Neural cell (in vitro differentiated cells): ENCODE results near the gene LHX2.

Experiments
- EP300 ChIP-seq: fragments of 450-650 bp; conservative IDR thresholded peaks from 2 replicates; pipeline ENCODE4 v1.6.1; 2014; ENCODE audit warnings: antibody characterized with exemption, mild to moderate bottlenecking, moderate library complexity; ENCODE audit not compliant: poor library complexity, severe bottlenecking
- EZH2 ChIP-seq: fragments of 200-600, 300-800 bp; shearing (Covaris generic), sonication (generic); IDR thresholded peaks from 2 replicates; pipeline ENCODE4 v1.6.1; 2014; ENCODE audit warnings: antibody characterized with exemption, low read length, borderline replicate concordance, mild to moderate bottlenecking; ENCODE audit not compliant: insufficient read depth, poor library complexity, severe bottlenecking
- MXI1 ChIP-seq: fragments of 450-650 bp; conservative IDR thresholded peaks from 2 replicates; pipeline ENCODE4 v1.6.1; 2014; ENCODE audit warnings: antibody characterized with exemption, mild to moderate bottlenecking; ENCODE audit not compliant: poor library complexity, severe bottlenecking
- POLR2AphosphoS5 ChIP-seq: IDR thresholded peaks from 2 replicates; pipeline ENCODE4 v1.6.1; 2012
- RAD21 ChIP-seq: fragments of 450-650 bp; conservative IDR thresholded peaks from 2 replicates; pipeline ENCODE4 v1.6.1; 2014; ENCODE audit warnings: antibody characterized with exemption, mild to moderate bottlenecking, moderate library complexity
- SMC3 ChIP-seq: fragments of 450-650 bp; conservative IDR thresholded peaks from 2 replicates; pipeline ENCODE4 v1.6.1; 2014; ENCODE audit warnings: antibody characterized with exemption, mild to moderate bottlenecking, moderate library complexity; ENCODE audit not compliant: poor library complexity
- TAF1 ChIP-seq: IDR thresholded peaks from 2 replicates; pipeline ENCODE4 v1.6.1; 2012; ENCODE audit warnings: low read depth
- TF ChIP-seq, protein P1 (sequence below): fragments of 450-650 bp; IDR thresholded peaks from 2 replicates; pipeline ENCODE4 v1.5.1; 2014; ENCODE audit warnings: antibody characterized with exemption, mild to moderate bottlenecking, moderate library complexity; ENCODE audit not compliant: poor library complexity, severe bottlenecking
- TF ChIP-seq, protein P2 (sequence below): IDR thresholded peaks from 2 replicates; pipeline ENCODE4 v1.6.1; 2012; ENCODE audit warnings: borderline replicate concordance

DNA sequence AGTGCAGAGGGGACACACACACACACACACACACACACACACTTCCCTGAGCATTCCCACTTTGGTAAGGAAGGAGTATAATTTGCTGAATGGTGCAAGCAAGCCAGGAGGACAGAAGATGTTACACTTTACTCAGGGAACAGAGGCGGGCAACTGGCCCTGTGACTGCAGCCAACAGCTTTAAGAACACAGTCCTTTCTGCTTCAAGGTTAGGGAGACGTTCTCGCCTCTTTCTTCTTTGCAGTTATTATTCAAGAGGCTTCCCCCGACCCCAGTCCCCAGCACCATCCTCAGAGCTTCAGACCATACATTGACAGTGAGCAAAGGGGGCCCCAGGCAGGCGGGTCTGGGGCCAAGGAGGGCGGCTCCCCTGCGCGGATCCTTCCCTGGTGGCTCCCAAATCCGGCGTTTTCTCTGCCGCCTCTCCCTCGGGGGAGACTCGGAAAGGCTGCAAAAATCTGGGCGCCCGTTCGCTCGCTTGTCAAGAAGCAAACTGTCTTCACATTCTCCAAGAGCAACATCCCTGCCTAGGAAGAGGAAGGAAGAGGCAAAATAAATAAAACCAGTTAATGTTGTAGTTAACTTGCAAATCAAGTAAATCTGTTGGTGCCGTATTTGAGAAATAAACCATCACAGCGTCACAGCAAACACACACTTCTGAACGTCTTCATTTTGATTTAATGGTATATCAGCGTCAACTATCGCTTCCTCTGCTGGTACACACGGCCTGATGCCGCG is 3.8 kb upstream of the LHX2 start:
- TF ChIP-seq TAF1 (no peak), SMC3 (no peak), POLR2AphosphoS5 (peak; percentile 34), EP300 (no peak), MXI1 (no peak), EZH2 (no peak), RAD21 (no peak)
- TF ChIP-seq, protein P1, sequence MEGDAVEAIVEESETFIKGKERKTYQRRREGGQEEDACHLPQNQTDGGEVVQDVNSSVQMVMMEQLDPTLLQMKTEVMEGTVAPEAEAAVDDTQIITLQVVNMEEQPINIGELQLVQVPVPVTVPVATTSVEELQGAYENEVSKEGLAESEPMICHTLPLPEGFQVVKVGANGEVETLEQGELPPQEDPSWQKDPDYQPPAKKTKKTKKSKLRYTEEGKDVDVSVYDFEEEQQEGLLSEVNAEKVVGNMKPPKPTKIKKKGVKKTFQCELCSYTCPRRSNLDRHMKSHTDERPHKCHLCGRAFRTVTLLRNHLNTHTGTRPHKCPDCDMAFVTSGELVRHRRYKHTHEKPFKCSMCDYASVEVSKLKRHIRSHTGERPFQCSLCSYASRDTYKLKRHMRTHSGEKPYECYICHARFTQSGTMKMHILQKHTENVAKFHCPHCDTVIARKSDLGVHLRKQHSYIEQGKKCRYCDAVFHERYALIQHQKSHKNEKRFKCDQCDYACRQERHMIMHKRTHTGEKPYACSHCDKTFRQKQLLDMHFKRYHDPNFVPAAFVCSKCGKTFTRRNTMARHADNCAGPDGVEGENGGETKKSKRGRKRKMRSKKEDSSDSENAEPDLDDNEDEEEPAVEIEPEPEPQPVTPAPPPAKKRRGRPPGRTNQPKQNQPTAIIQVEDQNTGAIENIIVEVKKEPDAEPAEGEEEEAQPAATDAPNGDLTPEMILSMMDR, result no peak
- TF ChIP-seq, protein P2, sequence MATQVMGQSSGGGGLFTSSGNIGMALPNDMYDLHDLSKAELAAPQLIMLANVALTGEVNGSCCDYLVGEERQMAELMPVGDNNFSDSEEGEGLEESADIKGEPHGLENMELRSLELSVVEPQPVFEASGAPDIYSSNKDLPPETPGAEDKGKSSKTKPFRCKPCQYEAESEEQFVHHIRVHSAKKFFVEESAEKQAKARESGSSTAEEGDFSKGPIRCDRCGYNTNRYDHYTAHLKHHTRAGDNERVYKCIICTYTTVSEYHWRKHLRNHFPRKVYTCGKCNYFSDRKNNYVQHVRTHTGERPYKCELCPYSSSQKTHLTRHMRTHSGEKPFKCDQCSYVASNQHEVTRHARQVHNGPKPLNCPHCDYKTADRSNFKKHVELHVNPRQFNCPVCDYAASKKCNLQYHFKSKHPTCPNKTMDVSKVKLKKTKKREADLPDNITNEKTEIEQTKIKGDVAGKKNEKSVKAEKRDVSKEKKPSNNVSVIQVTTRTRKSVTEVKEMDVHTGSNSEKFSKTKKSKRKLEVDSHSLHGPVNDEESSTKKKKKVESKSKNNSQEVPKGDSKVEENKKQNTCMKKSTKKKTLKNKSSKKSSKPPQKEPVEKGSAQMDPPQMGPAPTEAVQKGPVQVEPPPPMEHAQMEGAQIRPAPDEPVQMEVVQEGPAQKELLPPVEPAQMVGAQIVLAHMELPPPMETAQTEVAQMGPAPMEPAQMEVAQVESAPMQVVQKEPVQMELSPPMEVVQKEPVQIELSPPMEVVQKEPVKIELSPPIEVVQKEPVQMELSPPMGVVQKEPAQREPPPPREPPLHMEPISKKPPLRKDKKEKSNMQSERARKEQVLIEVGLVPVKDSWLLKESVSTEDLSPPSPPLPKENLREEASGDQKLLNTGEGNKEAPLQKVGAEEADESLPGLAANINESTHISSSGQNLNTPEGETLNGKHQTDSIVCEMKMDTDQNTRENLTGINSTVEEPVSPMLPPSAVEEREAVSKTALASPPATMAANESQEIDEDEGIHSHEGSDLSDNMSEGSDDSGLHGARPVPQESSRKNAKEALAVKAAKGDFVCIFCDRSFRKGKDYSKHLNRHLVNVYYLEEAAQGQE, result no peak
